GM23338 (cell line): Measurements from ENCODE around the gene DDIAS. TPM values are rescaled to one million over a fixed set of nuclear protein-coding genes. Genes with fewer than 3 reads are reported as not detected.

Experiments used
- ATAC-seq: fragments of 200-7000 bp; cut with Tn5 transposase; 3 replicates; pipeline ENCODE4 v1.9.1; 2020
- DNase-seq: peaks from one replicate; pipeline ENCODE4 v3.0.0-alpha.2; 2015; ENCODE audit warnings: low spot score
- H2AFZ ChIP-seq: fragments of 200-600 bp; sonication (generic); 2 replicates; pipeline ENCODE4 v1.8.0; 2016; ENCODE audit warnings: antibody characterized with exemption, mild to moderate bottlenecking, moderate library complexity
- H3F3A ChIP-seq: fragments of 200-600 bp; sonication (generic); replicated peaks from 2 replicates; pipeline ENCODE4 v1.8.0; 2017; ENCODE audit warnings: antibody characterized with exemption, mixed run types, low read depth
- H3K27ac ChIP-seq: fragments of 200-600 bp; sonication (generic); 2 replicates; pipeline ENCODE4 v1.6.1; 2016; ENCODE audit warnings: low read depth
- H3K27me3 ChIP-seq: fragments of 200-600 bp; sonication (generic); 2 replicates; pipeline ENCODE4 v1.8.0; 2016; ENCODE audit warnings: mild to moderate bottlenecking, mixed run types, moderate library complexity; ENCODE audit not compliant: insufficient read depth
- H3K36me3 ChIP-seq: fragments of 200-600 bp; sonication (generic); 2 replicates; pipeline ENCODE4 v1.8.0; 2016; ENCODE audit warnings: mild to moderate bottlenecking; ENCODE audit not compliant: insufficient read depth
- H3K4me1 ChIP-seq: fragments of 200-600 bp; sonication (generic); 2 replicates; pipeline ENCODE4 v1.8.0; 2016; ENCODE audit warnings: mild to moderate bottlenecking, moderate library complexity; ENCODE audit not compliant: insufficient read depth
- H3K4me2 ChIP-seq: fragments of 200-600 bp; sonication (generic); 2 replicates; pipeline ENCODE4 v1.7.1; 2017; ENCODE audit warnings: mixed run types
- H3K4me3 ChIP-seq: fragments of 200-600 bp; sonication (generic); 2 replicates; pipeline ENCODE4 v1.6.1; 2016; ENCODE audit warnings: mixed run types
- H3K79me2 ChIP-seq: fragments of 200-600 bp; sonication (generic); replicated peaks from 2 replicates; pipeline ENCODE4 v1.8.0; 2017; ENCODE audit warnings: mild to moderate bottlenecking; ENCODE audit not compliant: insufficient read depth
- H3K9me2 ChIP-seq: fragments of 200-600 bp; sonication (generic); 2 replicates; pipeline ENCODE4 v1.8.0; 2017; ENCODE audit not compliant: insufficient read depth
- H4K20me1 ChIP-seq: fragments of 200-600 bp; sonication (generic); replicated peaks from 2 replicates; pipeline ENCODE4 v1.8.0; 2017; ENCODE audit warnings: mild to moderate bottlenecking; ENCODE audit not compliant: insufficient read depth
- H3K27ac Mint-ChIP-seq: 2 replicates; pipeline ENCODE4 v1.8.0; 2020; ENCODE audit warnings: inconsistent platforms, mild to moderate bottlenecking, moderate library complexity, mixed read lengths
- H3K27me3 Mint-ChIP-seq: 3 replicates; pipeline ENCODE4 v1.8.0; 2022; ENCODE audit warnings: low read depth, mild to moderate bottlenecking, moderate library complexity, mixed read lengths, inconsistent platforms; ENCODE audit not compliant: insufficient read depth, poor library complexity
- H3K36me3 Mint-ChIP-seq: 3 replicates; pipeline ENCODE4 v1.8.0; 2021; ENCODE audit warnings: low read depth, mild to moderate bottlenecking, inconsistent platforms, moderate library complexity, mixed read lengths
- H3K4me1 Mint-ChIP-seq: 3 replicates; pipeline ENCODE4 v1.8.0; 2020; ENCODE audit warnings: mild to moderate bottlenecking, inconsistent platforms, mixed read lengths
- H3K4me3 Mint-ChIP-seq: 3 replicates; pipeline ENCODE4 v1.8.0; 2021; ENCODE audit warnings: moderate library complexity, mild to moderate bottlenecking, inconsistent platforms, mixed read lengths
- H3K9me3 Mint-ChIP-seq: 3 replicates; pipeline ENCODE4 v1.8.0; 2020; ENCODE audit warnings: moderate library complexity, mild to moderate bottlenecking, inconsistent platforms, mixed read lengths
- EZH2 ChIP-seq: fragments of 200-600 bp; sonication (generic); IDR thresholded peaks from one replicate; pipeline ENCODE4 v1.8.0; 2017; ENCODE audit warnings: antibody characterized with exemption, mild to moderate bottlenecking, low read depth; ENCODE audit not compliant: unreplicated experiment
- EZH2phosphoT487 ChIP-seq: fragments of 200-600 bp; sonication (generic); IDR thresholded peaks from one replicate; pipeline ENCODE4 v1.8.1; 2018; ENCODE audit warnings: antibody characterized with exemption; ENCODE audit not compliant: unreplicated experiment
- NANOG ChIP-seq: IDR thresholded peaks from 2 replicates; pipeline ENCODE4 v1.6.1; 2016; ENCODE audit warnings: antibody characterized with exemption, borderline replicate concordance
- POLR2AphosphoS5 ChIP-seq: IDR thresholded peaks from 2 replicates; pipeline ENCODE4 v1.6.1; 2016; ENCODE audit warnings: antibody characterized with exemption, low read depth
- STAT1 ChIP-seq: IDR thresholded peaks from one replicate; pipeline ENCODE4 v1.6.1; 2016; ENCODE audit warnings: antibody characterized with exemption; ENCODE audit not compliant: unreplicated experiment
- ZNF114 ChIP-seq: fragments of 250-450 bp; sonication (Bioruptor Pico); IDR thresholded peaks from 2 replicates; pipeline ENCODE4 v1.5.0; 2020; ENCODE audit warnings: mild to moderate bottlenecking, moderate library complexity
- ZNF331 ChIP-seq: fragments of 250-450 bp; sonication (Bioruptor Pico); IDR thresholded peaks from 2 replicates; pipeline ENCODE4 v1.5.0; 2020; ENCODE audit warnings: low read depth, mild to moderate bottlenecking, moderate library complexity
- polyA plus RNA-seq: library from polyadenylated mRNA; unstranded; fragments of >200 nt; fragmentation: Nextera tagmentation; extraction: Ambion mirVana; gene quantifications from 2 replicates; pipeline ENCODE4 v1.2.1, GENCODE V29; 2016
- total RNA-seq: library from RNA; depleted of rRNA; stranded (reverse); fragments of >200 nt; shearing (Covaris generic); gene quantifications from 2 replicates; pipeline ENCODE4 v1.2.3, GENCODE V29; 2014
- TF ChIP-seq, protein P1 (sequence below): fragments of 250-450 bp; sonication (Bioruptor Pico); IDR thresholded peaks from 2 replicates; pipeline ENCODE4 v1.5.0; 2020; ENCODE audit warnings: mild to moderate bottlenecking, moderate library complexity
- TF ChIP-seq, protein P2 (sequence below), 2 experiments: fragments of 200-600 bp in 1 of 2; sonication (generic) in 1 of 2; conservative IDR thresholded peaks; 2 replicates each; pipeline versions ENCODE4 v1.5.1 to v1.6.1; 2016 to 2017; ENCODE audit warnings: antibody characterized with exemption in 2 of 2, low read depth in 2 of 2, mild to moderate bottlenecking in 2 of 2, moderate library complexity in 1 of 2

Gene DDIAS
- total and polyA plus RNA-seq, 2 experiments from 2014 or later: 19.5 to 53.0 TPM

- Histone ChIP-seq H3K4me1 (no peaks in the 10 kb centered on the region), H3K36me3 (no peaks in the 10 kb centered on the region), H2AFZ (no peak overlapping the region), H4K20me1 (no peaks in the 10 kb centered on the region), H3K27me3 (no peaks in the 10 kb centered on the region), H3K4me2 (no peak overlapping the region), H3K79me2 (no peaks in the 10 kb centered on the region), H3K4me3 (no peak overlapping the region), H3F3A (no peaks in the 10 kb centered on the region), H3K9me2 (no peaks in the 10 kb centered on the region), H3K27ac (no peak overlapping the region)
- no peak for DNase-seq
- no peaks in the 10 kb centered on the region for H3K4me1 Mint-ChIP-seq
- no peaks in the 10 kb centered on the region for H3K36me3 Mint-ChIP-seq
- TF ChIP-seq EZH2: no peak
- TF ChIP-seq, protein P1, sequence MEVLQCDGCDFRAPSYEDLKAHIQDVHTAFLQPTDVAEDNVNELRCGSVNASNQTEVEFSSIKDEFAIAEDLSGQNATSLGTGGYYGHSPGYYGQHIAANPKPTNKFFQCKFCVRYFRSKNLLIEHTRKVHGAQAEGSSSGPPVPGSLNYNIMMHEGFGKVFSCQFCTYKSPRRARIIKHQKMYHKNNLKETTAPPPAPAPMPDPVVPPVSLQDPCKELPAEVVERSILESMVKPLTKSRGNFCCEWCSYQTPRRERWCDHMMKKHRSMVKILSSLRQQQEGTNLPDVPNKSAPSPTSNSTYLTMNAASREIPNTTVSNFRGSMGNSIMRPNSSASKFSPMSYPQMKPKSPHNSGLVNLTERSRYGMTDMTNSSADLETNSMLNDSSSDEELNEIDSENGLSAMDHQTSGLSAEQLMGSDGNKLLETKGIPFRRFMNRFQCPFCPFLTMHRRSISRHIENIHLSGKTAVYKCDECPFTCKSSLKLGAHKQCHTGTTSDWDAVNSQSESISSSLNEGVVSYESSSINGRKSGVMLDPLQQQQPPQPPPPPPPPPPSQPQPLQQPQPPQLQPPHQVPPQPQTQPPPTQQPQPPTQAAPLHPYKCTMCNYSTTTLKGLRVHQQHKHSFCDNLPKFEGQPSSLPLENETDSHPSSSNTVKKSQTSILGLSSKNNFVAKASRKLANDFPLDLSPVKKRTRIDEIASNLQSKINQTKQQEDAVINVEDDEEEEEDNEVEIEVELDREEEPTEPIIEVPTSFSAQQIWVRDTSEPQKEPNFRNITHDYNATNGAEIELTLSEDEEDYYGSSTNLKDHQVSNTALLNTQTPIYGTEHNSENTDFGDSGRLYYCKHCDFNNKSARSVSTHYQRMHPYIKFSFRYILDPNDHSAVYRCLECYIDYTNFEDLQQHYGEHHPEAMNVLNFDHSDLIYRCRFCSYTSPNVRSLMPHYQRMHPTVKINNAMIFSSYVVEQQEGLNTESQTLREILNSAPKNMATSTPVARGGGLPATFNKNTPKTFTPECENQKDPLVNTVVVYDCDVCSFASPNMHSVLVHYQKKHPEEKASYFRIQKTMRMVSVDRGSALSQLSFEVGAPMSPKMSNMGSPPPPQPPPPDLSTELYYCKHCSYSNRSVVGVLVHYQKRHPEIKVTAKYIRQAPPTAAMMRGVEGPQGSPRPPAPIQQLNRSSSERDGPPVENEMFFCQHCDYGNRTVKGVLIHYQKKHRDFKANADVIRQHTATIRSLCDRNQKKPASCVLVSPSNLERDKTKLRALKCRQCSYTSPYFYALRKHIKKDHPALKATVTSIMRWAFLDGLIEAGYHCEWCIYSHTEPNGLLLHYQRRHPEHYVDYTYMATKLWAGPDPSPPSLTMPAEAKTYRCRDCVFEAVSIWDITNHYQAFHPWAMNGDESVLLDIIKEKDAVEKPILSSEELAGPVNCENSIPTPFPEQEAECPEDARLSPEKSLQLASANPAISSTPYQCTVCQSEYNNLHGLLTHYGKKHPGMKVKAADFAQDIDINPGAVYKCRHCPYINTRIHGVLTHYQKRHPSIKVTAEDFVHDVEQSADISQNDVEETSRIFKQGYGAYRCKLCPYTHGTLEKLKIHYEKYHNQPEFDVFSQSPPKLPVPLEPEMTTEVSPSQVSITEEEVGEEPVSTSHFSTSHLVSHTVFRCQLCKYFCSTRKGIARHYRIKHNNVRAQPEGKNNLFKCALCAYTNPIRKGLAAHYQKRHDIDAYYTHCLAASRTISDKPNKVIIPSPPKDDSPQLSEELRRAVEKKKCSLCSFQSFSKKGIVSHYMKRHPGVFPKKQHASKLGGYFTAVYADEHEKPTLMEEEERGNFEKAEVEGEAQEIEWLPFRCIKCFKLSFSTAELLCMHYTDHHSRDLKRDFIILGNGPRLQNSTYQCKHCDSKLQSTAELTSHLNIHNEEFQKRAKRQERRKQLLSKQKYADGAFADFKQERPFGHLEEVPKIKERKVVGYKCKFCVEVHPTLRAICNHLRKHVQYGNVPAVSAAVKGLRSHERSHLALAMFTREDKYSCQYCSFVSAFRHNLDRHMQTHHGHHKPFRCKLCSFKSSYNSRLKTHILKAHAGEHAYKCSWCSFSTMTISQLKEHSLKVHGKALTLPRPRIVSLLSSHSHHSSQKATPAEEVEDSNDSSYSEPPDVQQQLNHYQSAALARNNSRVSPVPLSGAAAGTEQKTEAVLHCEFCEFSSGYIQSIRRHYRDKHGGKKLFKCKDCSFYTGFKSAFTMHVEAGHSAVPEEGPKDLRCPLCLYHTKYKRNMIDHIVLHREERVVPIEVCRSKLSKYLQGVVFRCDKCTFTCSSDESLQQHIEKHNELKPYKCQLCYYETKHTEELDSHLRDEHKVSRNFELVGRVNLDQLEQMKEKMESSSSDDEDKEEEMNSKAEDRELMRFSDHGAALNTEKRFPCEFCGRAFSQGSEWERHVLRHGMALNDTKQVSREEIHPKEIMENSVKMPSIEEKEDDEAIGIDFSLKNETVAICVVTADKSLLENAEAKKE (CRISPR knock-in tag): no peak
- no peak for TF ChIP-seq EZH2phosphoT487
- TF ChIP-seq STAT1: no peak
- TF ChIP-seq, protein P2, sequence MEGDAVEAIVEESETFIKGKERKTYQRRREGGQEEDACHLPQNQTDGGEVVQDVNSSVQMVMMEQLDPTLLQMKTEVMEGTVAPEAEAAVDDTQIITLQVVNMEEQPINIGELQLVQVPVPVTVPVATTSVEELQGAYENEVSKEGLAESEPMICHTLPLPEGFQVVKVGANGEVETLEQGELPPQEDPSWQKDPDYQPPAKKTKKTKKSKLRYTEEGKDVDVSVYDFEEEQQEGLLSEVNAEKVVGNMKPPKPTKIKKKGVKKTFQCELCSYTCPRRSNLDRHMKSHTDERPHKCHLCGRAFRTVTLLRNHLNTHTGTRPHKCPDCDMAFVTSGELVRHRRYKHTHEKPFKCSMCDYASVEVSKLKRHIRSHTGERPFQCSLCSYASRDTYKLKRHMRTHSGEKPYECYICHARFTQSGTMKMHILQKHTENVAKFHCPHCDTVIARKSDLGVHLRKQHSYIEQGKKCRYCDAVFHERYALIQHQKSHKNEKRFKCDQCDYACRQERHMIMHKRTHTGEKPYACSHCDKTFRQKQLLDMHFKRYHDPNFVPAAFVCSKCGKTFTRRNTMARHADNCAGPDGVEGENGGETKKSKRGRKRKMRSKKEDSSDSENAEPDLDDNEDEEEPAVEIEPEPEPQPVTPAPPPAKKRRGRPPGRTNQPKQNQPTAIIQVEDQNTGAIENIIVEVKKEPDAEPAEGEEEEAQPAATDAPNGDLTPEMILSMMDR (conservative IDR thresholded peaks at IDR 0.05; ENCODE audit: low read depth in 2 of 2): no peak
- no peak for TF ChIP-seq ZNF331 (CRISPR knock-in tag)
- TF ChIP-seq NANOG: no peak
- TF ChIP-seq ZNF114 (CRISPR knock-in tag): no peak
- no peak for TF ChIP-seq POLR2AphosphoS5
- no peaks in the 10 kb centered on the region for H3K27me3 Mint-ChIP-seq
- H3K27ac Mint-ChIP-seq: no peak overlapping the region
- ATAC-seq: no peak
- H3K4me3 Mint-ChIP-seq: no peak overlapping the region
- no peaks in the 10 kb centered on the region for H3K9me3 Mint-ChIP-seq
Observed at GRCh38 chr11:82975882-82976281, 74.3 kb downstream of the DDIAS start.
